GM18511 (cell line): Measurements from ENCODE around the gene POMT1.

Experiments used
- ATAC-seq: cut with Tn5 transposase; IDR thresholded peaks from one replicate; pipeline ENCODE4 v1.9.1; 2021; ENCODE audit warnings: mild to moderate bottlenecking, moderate library complexity; ENCODE audit not compliant: unreplicated experiment

POMT1 gene

GRCh38 chr9:131522257-131523085, 19.8 kb downstream of the POMT1 start:
- no peak for ATAC-seq

DNA sequence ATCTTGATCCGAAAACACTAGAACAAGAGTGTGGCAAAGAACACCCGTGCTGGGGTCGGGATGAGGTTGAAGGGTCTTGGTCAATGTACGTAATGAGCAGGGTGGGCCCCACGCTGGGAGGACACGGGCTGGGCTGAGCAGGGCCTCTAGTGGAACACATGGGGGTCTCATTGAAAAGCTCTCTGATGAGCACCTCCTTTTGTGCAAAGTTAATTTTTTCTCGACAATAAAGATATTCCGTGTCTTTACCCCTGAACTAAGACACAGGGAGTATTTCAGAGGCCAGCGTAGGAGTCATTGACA, 20.3 kb downstream of the POMT1 start:
- no peak for ATAC-seq

DNA sequence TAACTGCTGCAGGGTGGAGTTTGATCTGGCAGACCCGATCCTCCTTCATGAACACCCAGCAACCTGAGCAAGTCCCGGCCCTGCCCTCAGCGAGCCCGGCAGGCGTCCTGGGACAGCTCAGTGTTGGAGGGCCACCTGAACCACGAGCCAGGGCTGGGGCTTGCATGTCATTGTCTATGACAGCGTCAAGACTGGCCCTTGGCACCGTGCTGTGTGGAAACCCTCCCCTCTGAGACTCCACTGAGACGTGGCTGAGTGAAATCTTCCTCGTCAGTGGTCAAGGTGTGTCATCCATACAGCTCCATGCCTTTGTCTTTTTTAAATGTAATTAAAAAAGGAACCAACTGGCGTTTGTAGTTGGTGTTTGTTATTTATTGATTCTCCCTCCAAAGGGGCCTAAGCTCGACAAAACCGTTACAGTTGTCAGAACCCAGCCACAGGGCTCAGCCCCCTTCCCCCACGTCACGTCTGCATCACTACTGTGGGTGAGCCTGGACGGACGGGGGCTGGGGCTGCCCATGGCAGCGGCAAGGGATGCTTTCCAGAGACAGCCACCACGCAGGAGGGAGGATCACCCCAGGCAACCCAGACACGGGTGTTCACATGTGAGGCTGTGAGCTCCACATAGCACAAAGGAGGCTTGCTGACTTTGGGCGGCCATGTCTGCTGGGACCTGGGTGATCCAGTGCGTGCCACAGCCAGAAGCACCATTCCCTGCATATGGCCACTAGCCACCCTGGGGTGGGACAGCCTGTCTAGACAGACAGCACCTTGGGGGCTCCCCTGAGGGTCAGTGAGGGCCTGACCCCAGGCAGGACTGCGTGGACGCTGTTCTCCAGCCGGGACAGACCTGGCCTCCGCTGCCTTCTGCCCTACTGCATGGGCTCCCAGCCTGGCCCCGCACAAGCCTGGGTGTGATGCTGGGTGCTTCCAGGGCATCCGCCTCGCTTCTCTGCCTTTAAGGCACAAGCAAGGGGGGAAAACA, 21.0 kb downstream of the POMT1 start:
- ATAC-seq = no peak

GRCh38 chr9:131524665-131525315, 22.1 kb downstream of the POMT1 start:
- ATAC-seq = no peak

DNA sequence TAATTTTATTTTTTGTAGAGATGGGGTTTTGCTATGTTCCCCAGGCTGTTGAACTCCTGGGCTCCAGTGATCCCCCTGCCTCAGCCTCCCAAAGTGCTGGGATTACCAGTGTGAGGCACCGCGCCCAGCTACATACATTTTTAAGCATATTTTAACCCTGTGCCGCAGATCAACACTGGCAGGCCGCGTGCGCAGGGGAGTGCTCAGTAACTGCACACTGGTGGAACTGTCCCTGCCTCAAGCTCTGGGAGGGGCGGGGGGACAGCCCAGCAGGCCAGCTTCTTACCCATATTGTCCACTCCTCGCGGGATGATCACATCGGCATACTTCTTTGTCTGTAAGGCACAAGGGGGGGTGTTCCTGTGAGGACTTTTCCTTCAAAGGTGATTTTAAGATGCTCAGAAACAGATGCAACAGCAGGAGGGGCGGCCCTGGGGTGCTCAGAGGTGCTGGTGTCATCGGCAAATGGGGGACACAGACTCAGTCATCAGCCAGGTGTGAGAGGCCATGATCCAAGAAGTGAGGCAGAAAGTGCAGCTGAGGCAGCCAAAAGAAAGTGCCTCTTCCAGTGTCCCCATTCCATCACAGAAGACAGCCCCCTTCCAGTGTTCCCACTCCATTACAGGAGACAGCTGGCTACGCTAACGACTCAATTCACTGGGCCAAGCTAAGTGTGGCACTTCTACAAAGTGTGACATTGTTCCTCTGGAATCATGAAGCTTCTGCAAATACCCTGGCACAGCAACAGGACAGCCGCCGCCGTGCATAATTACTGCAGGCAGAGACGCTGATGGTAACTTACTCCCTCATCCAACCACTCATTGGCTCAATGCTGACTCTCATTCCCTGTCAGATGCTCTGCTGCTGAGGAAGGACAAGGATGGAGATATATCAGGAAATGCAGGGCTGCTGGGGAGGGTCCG, 23.2 kb downstream of the POMT1 start:
- ATAC-seq = no peak

DNA sequence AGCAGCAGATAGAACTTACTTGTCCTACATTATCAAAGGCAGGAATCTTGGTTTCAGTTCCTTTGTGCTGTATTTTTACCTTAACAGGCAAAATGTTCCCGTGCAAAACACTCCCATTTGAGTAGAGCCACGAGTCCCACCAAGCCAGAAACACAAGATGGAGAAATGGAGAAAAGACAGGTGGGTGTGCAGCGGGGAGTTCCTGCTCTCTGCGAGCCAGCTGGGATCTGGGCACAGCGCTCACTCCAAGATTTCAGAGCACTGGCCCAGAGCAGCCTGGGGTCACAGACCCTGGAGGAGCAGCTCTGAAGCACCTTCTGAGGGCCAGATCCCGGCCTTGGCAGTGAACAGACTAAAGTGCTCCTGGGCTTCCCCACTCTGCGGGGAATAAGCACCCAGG, 25.5 kb downstream of the POMT1 start:
- no peak for ATAC-seq

GRCh38 chr9:131528886-131529505, 26.3 kb downstream of the POMT1 start:
- no peak for ATAC-seq

- no peak for ATAC-seq
Measured at GRCh38 chr9:131529597-131530545, 27.2 kb downstream of the POMT1 start.

DNA sequence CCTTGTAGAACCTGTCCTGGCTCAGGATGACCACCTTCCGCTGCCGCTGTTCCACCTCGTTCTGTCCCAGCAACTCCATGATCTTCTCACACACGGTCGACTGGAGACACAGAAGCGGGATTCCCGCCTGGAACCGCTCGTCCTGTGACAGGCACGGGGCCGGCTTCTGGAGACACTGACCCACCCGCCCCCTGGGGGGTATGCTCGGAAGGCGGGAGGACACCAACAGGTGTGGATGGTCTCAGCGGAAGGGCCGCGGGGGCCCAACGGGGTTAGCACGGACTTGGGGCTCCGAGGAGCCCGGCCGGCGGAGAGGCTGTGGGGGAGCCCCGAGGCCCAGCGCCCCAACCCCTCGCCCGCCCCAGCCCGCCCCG, 27.8 kb downstream of the POMT1 start:
- peak; percentile 27 for ATAC-seq

DNA sequence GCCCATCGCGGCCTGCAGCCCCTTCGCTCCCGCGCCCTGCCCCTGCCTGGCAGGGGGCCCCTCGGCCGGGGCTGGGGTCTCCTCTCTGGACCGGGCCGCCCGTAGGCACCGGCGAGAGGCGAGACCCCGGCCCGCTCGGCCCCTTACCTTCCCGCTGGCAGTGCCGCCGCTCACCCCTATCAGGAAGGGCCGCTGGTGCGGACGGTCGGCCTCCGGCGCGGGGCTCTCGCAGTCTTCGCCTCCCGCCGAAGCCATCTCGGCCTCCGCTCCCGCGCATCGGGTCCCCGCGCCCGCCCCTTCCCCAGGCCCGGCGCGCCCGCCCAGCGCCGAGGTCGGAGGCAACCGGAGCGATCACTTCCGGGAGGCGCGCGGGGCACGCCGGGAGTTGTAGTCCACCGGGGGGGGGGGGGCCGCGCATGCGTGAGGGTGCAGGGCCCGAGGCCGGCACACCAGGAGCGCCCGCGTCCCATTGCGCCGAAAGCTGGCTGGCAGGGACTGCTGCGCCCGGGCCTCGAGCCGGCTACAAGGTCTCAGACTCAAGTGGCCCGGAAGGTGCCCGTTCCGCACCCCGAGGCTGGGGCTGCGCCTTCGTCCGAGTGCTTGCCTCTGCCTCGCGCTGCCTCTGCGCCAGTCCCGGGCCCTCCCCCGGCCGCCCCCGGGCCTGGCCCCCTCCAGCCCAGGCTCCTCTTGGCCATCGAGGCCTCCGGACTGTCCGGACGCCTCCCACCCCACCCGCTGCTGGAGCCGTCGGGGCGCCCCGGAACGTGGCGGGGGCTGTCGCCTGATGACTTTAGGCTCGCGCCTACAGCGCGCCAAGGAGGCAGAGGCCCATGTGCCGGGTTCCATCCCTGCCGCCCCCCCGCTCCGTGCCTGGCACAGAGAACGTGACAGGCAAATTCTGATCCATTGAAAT, 28.5 kb downstream of the POMT1 start, which contains the start of gene UCK1:
Gene UCK1 (minus strand): TSS at position 344 of the 913 bp plus-strand sequence. CDS start 89 bp downstream, at position 255.
- ATAC-seq = peak; percentile 88

DNA sequence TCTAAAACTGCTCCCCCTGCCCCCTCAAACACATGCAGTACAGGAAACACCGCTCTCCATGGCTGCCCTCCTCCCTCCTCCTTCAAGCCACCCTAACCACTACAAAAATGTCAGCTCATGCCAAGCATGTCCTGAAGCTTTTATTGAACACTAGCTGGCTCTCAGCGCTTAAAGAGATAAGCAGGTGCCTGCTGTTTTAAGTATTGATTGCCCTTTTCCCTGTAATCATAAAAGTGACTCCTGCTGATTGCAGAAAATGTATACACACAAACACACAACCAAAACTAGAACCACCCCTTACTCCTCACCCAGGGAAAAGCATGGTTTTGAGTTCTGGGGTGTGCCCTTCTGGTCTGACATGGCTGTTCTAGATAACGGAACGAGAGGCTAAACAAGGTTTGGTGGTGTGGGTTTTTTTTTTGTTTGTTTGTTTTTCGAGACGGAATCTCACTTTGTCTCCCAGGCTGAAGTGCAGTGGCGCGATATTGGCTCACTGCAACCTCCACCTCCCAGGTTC, 32.1 kb downstream of the POMT1 start:
- no peak for ATAC-seq

GRCh38 chr9:131537946-131538345, 35.2 kb downstream of the POMT1 start:
- no peak for ATAC-seq

DNA sequence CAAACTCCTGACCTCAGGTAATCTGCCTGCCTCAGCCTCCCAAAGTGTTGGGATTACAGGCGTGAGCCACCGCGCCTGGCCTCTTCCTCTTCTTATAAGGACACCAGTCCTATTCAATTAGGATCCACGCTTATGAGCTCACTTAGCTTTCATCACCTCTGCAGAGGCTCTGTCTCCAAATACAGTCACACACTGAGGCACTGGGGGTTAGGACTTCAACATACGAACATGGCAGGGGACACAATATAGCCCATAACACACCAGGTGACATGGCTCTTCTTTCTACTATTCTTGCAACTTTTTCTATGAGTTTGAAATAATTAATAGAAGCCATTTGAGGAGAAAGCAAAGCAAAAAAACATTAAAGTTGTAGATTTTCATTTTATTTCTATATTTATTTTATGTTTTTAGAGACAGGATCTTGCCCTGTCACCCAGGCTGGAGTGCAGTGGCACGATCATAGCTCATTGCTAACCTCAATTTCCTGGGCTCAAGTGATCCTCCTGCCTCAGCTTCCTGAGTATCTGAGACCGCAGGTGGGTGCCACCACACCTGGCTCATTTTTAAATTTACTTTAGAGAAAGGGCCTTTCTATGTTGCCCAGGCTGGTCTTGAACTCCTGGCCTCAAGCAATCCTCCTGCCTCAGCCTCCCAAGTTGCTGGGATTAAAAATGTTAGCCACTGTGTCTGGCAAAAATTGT, 36.7 kb downstream of the POMT1 start:
- ATAC-seq = no peak

- ATAC-seq = no peak
Measured at GRCh38 chr9:131543141-131543540, 40.4 kb downstream of the POMT1 start.

DNA sequence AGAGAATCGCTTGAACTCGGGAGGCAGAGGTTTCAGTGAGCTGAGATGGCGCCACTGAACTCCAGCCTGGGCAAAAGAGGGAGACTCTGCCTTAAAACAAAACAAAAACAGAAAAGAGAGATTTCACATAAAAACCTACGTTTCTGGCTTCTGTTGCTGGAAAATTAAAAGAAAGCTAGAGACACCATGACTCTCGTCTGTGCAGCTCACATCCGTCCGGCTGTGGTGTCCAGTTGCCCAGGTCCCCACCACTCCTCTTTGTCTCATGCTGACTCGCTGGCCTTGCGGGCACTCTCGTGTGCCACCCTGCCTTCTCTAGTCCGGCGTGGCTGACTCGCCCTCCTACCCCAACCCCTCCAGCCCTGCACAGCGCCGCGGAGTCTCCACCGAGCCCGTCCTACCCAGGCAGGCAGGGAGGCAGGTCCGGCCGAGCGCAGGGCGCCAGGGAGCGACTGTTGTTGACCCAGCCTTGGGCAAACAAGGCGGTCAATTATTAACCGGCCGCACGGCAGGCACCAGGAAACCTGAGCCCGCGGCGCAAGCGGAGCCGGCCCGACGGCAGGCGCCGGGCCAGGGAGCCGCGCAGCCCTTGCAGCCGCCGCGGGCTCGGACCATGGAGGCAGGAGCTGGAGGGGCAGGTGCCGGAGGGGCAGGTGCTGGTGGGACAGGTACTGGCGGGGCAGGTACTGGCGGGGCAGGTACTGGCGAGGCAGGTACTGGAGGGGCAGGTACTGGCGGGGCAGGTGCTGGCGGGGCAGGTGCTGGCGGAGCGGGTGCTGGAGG, 42.5 kb downstream of the POMT1 start, which contains the start of gene PRRT1B:
Gene PRRT1B (plus strand): TSS at position 521 of the 783 bp plus-strand sequence. CDS start 93 bp downstream, at position 614.
- ATAC-seq = no peak

GRCh38 chr9:131545786-131546335, 43.1 kb downstream of the POMT1 start:
- no peak for ATAC-seq
